H54 (cell line): ENCODE results near the gene ATIC.

Experiments
- DNase-seq: peaks from one replicate; pipeline ENCODE4 v3.0.0; 2011; ENCODE audit warnings: low spot score, mixed read lengths; ENCODE audit not compliant: insufficient read length
- FAIRE-seq: peaks from 3 replicates; lab custom pipeline; 2011; peaks lifted over from hg19 to GRCh38; lab: Jason Lieb, UNC
- POLR2A ChIP-seq: IDR thresholded peaks from 2 replicates; pipeline ENCODE4 v1.6.1; 2011; ENCODE audit warnings: low read depth, mild to moderate bottlenecking, low read length

The ATIC gene

DNA sequence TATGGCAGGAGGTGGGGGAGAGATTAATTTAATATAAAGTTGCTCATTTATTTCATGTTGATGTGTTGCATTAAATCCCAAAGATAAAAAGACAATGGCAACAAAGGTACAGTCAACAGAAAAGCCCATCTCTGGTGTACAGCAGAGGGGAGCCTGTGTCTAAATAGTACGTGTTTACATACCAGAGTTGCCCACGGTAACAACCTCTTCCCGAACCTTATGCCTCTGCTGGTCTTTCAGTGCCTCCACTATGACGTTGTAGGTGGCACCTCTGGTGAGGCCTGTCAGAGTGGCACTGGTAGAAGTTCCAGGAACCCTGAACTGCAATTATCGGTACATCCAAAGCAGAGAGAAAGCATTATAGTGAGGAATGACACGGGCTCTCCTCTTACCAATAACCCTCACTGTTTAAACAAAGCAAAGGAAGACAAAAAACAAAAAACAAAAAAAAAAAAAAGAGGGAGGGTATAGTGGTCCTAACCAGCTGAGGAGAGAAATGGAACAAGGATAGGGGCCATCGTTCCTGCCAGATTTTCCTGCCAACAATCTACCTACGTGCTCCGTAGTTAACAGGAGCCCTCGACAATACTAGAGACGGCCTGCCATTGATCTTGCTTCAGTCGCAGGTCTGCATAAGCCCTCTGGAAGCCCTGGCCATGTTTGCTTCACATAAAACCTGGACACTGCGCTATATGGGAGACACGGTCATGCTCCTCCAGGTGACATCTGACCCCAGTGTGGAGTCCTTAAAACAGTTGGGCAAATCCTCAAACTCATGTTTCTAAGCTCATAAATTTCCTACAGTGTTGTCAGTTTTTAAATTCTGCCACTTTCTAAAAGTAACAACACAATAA is 58.5 kb downstream of the ATIC start:
- no peak for FAIRE-seq
- no peak for TF ChIP-seq POLR2A
- DNase-seq = no peak

DNA sequence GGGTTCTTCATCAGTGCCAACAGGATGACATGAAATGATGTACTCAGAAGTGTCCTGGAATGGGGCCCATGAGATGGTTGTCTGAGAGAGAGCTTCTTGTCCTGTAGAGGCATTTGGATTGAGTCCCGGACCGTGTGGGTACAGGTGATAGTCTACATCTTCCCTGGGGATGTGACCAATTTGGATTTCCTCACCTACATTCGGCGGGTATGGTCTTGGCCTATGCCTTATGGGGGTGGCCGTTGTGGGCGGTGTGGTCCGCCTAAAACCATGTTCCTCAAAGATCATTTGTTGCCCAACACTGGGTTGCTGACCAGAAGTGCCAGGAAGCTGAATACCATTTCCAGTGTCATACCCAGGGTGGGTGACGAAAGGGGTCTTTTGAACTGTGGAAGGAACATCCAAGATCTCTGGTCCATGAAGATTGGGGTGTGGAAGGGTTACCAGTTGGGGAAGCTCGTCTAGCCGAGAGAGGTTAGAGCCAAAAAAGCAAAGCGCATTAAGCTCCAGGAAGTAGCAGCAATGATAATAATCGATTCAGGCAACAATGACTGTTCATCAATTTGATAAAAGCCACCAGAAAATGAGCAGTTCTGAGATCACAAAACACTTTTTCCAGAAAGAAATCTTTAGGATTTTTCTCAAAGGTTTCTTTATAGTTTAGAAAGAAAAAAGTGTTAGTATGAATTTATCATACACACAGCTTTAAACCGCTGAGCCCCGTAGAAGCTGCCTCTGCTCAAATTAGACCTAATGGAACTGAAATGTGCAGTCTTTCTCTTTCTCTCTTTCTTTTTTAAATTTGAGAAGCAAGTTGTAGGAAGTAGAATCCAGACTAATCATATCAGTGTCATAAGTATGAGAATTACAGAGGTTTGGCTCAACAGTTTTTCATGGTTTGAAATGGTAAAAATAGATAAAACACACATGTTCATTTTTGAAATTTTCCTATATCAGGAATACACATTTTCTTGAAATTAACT is 60.3 kb downstream of the ATIC start:
- no peak for FAIRE-seq
- TF ChIP-seq POLR2A = no peak
- DNase-seq = no peak

DNA sequence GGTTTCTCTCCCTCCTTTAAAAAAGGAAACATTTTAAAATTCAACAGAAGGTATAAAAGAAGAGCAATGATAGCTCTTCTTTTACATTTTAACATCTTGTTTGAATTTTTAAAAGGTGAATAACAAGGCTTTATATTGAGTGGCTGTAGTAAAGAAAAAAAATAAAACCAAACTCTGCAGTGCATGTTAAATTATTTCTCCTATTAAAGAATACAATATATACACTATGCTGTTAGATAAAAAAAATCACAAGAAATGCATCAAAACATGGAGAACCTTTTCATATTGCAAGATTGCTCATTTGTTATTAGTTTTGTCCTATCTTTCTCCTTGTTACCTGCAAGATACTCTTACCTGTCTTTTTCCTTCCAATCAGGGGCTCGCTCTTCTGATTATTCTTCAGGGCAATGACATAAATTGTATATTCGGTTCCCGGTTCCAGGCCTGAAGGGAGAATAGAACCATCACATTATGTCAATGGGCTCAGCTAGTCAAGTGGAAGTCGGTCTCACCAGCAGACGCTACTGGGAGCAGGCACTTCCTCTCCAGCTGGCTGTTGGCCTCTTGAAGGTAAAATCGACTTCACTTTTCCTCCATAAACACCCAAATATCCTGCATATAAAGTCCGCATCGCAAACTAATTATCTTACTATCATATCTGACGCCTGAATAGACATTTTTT is 61.2 kb downstream of the ATIC start:
- TF ChIP-seq POLR2A = no peak
- FAIRE-seq (no peak), DNase-seq (no peak)

DNA sequence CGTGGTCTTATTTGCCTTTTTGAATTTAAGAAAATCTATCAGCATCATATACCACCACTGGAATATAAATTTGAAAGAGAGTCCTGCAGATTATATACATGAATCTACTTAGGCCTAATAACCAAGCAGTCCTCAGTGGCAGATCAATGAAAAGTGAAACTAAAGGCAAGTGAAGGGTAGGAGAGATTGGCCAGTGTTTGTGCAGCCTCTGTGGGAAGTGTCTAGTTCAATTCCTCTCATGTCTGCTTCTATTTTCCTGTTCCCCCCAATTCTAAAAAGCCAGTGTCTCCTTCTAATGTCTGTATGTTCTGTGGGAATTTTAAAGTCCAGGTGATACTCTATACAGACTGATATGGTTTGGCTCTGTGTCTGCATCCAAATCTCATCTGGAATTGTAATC is 62.1 kb downstream of the ATIC start:
- FAIRE-seq = no peak
- no peak for TF ChIP-seq POLR2A
- DNase-seq = no peak

DNA sequence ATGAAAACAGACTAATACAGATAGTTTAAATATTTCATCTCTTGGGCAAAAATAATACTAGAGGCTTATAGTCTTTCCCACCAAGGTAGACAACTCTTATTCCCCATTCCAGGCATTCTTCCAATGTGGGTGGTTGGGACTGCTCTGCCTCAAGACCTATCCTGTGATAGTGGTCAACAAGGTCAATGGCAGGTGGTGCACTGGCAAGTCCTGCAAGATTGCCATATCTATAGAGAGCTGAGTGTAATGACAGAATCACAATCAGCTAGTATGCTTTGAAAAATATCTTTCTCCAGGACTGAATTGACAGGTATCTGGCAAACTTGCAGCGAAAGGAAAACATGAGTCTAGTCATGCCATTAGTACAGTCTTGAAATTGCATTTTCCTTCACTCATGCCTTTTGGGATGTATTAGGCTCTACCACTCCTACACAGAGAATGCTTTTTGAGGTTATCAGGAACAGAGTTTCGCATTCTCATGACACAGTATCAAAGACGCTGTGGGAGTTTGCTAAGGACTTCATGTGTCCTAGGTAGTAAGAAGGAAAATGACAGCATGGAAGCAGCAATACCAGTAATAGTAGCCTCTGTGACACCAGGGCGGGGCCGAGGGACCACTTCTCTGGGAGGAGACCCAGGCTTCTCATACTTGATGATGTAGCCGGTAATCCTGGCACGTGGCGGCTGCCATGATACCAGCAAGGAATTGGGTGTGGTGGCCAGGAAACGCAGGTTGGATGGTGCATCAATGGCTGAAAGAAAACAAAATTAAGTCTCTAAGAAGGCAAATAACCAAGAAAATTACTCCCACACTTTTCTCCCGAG is 63.0 kb downstream of the ATIC start:
- no peak for TF ChIP-seq POLR2A
- DNase-seq (no peak), FAIRE-seq (no peak)

DNA sequence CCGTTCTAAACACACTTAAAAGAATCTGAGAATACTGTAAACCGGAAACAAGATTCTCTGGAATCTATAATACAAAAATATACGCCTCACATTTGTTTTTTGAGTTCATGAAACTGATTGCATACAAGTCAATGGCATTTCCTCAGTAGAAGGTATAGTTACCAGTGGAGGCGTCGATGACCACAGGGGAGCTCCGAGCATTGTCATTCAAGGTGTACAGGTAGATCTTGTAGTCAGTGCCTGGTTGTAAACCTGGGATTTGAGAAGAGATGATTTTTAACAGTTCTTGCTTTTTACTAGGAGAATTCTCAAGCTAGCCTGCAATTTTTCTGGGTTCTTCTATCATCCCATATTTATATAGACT is 63.6 kb downstream of the ATIC start:
- no peak for TF ChIP-seq POLR2A
- no peak for DNase-seq
- no peak for FAIRE-seq

DNA sequence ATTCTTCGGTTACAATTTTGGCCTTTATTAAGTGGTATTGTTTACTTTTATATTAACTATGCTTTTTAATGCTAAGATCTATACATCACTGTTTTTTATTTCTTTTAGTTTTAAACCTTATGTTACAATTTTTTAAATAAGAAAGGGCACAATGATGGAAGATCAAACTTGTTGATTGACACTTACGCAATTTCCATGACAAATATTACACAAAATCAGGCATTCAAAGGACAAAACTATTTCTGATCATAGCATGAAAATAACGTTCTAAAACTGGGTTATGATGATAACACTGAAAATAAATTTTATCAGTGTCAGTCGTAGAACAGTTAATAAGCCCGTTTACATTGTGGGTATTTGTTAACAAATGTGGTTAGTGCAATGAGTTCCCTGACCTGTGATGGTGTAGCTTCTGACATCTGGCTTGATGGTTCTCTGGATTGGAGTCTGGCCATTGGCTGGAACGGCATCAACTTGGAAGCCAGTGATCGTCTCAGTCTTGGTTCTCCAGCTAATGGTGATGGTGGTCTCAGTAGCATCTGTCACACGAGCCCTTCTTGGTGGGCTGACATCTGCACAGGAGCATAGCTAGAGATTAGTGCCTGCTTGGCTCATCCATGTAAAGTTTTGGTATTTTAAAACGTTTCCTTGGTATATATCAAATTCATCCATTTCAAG is 64.4 kb downstream of the ATIC start:
- no peak for TF ChIP-seq POLR2A
- FAIRE-seq = no peak
- no peak for DNase-seq

DNA sequence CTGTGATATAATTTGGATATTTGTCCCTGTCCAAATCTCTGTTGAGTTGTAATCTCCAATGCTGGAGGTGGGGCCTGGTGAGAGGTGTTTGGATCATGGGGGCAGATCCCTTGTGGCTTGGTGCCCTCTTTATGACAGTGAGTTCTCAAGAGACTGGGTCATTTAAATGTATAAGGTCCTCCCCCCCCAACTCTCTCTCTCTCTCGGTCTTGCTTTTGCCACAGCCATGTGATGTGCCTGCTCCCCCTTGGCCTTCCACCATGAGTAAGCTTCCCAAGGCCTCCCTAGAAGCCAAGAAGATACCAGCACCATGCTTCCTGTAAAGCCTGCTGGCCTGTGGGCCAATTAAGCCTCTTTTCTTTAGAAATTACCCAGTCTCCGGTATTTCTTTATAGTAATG is 65.4 kb downstream of the ATIC start:
- no peak for TF ChIP-seq POLR2A
- FAIRE-seq = no peak
- no peak for DNase-seq

DNA sequence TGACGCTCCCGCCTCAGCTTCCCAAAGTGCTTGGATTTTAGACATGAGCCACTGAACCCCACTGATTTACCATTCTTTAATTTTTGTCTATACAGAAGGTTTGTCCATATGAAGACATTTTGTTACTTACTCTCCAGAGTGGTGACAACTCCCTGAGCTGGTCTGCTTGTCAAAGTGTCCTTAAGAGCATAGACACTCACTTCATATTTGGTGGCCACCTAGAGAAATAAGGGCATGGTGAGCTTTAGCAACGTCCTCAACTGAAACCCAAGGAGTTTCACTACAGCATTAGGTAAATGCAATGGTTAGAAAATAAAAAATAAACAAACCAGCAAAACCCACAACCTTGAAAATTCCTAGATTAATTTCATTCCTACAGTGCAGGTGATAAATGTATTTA is 66.2 kb downstream of the ATIC start:
- FAIRE-seq = no peak
- TF ChIP-seq POLR2A = no peak

DNA sequence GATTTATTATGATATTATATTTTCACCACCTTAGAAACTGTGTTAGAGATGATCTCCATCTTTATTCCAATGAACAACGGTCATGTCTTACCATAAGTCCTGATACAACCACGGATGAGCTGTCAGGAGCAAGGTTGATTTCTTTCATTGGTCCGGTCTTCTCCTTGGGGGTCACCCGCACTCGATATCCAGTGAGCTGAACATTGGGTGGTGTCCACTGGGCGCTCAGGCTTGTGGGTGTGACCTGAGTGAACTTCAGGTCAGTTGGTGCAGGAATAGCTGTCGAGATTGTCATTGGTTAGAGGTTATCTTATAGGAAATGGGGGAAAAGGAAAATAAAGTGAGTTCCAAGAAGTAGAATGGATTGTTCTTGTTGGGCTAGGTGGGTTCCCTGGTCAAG is 67.2 kb downstream of the ATIC start:
- DNase-seq (no peak), FAIRE-seq (no peak)
- TF ChIP-seq POLR2A = no peak

More for the DNA sequence above, 66.2 kb downstream of the ATIC start:
- no peak for DNase-seq

DNA sequence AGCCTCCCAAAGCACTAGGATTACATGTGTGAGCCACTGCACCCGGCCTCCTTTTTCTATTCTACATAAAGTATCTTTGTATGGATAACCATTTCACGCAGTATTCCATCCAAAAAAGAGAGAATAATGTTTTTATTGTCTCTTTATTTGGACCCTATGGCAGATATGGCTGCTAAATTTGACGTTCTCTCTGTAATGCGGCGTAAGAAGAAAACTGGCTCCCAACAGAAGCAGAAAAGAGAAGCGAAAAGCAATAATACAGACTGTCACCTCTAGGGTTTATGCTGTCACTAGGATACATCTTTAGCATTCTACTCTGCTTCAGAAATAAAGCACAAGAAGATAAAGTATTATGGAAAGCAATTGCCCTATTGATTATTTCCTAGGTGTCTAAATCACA is 68.1 kb downstream of the ATIC start:
- TF ChIP-seq POLR2A = no peak
- FAIRE-seq (no peak), DNase-seq (no peak)

DNA sequence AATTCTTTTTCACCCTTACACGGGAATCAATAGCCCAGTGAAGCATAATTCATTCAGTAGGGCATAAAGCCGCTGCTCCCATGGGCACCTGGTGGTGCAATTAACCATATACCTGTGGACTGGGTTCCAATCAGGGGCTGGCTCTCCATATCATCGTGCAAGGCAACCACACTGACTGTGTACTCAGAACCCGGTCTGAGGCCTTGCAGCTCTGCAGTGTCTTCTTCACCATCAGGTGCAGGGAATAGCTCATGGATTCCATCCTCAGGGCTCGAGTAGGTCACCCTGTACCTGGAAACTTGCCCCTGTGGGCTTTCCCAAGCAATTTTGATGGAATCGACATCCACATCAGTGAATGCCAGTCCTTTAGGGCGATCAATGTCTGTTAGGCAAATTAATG is 68.8 kb downstream of the ATIC start:
- TF ChIP-seq POLR2A = no peak
- no peak for DNase-seq
- FAIRE-seq = no peak
